ENCODE measurements around the gene ZSWIM6.

- TF ChIP-seq CTCF (conservative IDR thresholded peaks at IDR 0.05) = no peak
- no peak for TF ChIP-seq EZH2 (IDR thresholded peaks at IDR 0.05; ENCODE audit: low read depth)
Observed at GRCh38 chr5:61290791-61291210, 41.3 kb upstream of the ZSWIM6 start.
